HepG2 (cell line): Measurements from ENCODE around the gene TBC1D1. TPM values are rescaled to one million over a fixed set of nuclear protein-coding genes. Genes with fewer than 3 reads are reported as not detected.

Experiments used
- ATAC-seq: fragments of 200-7000 bp; cut with Tn5 transposase; 3 replicates; pipeline ENCODE4 v1.9.1; 2020; ENCODE audit warnings: mild to moderate bottlenecking, moderate library complexity
- BruUV-seq: library from RNA; stranded (reverse); fragments of 400-500 nt; replicated peaks from 2 replicates; lab custom pipeline; 2021; lab: Mats Ljungman, UMichigan
- CTCF ChIA-PET: fragments of 300-600 bp; formaldehyde crosslinking; extraction: SDS; loops from one replicate; lab custom pipeline; 2021; ENCODE audit warnings: low total read pairs, inconsistent platforms, low intra/inter-chr PET ratio; lab: Yijun Ruan, JAX
- POLR2A ChIA-PET: fragments of 350-600 bp; sonication (Branson Sonifier 250); formaldehyde crosslinking; loops from one replicate; lab custom pipeline; 2020; ENCODE audit warnings: antibody characterized with exemption, inconsistent platforms; lab: Yijun Ruan, JAX
- DNase-seq: peaks from one replicate; pipeline ENCODE4 v3.0.0-alpha.2; 2015; ENCODE audit warnings: low spot score
- FAIRE-seq: peaks from 3 replicates; lab custom pipeline; 2011; peaks lifted over from hg19 to GRCh38; lab: Jason Lieb, UNC
- H2AFZ ChIP-seq: one replicate; pipeline ENCODE4 v1.6.1; 2011; ENCODE audit warnings: low read length, inconsistent platforms
- H3K27ac ChIP-seq: fragments of 300-600 bp; 3 replicates; pipeline ENCODE4 v1.8.0; 2011; ENCODE audit warnings: mixed run types, mild to moderate bottlenecking, mixed read lengths, low read length, inconsistent platforms; ENCODE audit not compliant: insufficient read depth; ENCODE audit errors: extremely low read length
- H3K27me3 ChIP-seq, 2 experiments: fragments of 200-600 bp in 1 of 2; 2 replicates in 1 of 2; 3 replicates in 1 of 2; pipeline versions ENCODE4 v1.6.0 to v1.8.0; 2011; ENCODE audit warnings: low read length in 2 of 2, mild to moderate bottlenecking in 2 of 2, moderate library complexity in 2 of 2, inconsistent platforms in 1 of 2; ENCODE audit not compliant: insufficient read depth in 2 of 2, control insufficient read depth in 1 of 2
- H3K36me3 ChIP-seq, 2 experiments: fragments of 200-600 bp in 1 of 2; replicated peaks in 1 of 2; 2 replicates in 1 of 2; 3 replicates in 1 of 2; pipeline versions ENCODE4 v1.5.1 to v1.8.0; 2011; ENCODE audit warnings: low read length in 2 of 2, inconsistent platforms in 1 of 2; ENCODE audit not compliant: insufficient read depth in 2 of 2, control insufficient read depth in 1 of 2
- H3K4me1 ChIP-seq: 2 replicates; pipeline ENCODE4 v1.5.1; 2012; ENCODE audit warnings: low read length, inconsistent platforms; ENCODE audit not compliant: insufficient read depth
- H3K4me2 ChIP-seq: 2 replicates; pipeline ENCODE4 v1.6.0; 2011; ENCODE audit warnings: low read depth, low read length, inconsistent platforms
- H3K4me3 ChIP-seq, 3 experiments: fragments of 200-600 bp in 1 of 3; sonication (generic), shearing (Covaris generic) in 1 of 3; replicated peaks in 1 of 3; 2 replicates each; pipeline ENCODE4 v1.5.1; 2011 to 2016; ENCODE audit warnings: low read length in 3 of 3, inconsistent platforms in 2 of 3, low read depth in 2 of 3, mild to moderate bottlenecking in 2 of 3, control low read depth in 1 of 3, mixed read lengths in 1 of 3; ENCODE audit not compliant: insufficient read depth in 1 of 3
- H3K79me2 ChIP-seq: one replicate; pipeline ENCODE4 v1.6.1; 2011; ENCODE audit warnings: low read length, inconsistent platforms; ENCODE audit not compliant: insufficient read depth
- H3K9ac ChIP-seq: 2 replicates; pipeline ENCODE4 v1.6.0; 2011; ENCODE audit warnings: mild to moderate bottlenecking, low read depth, low read length, inconsistent platforms; ENCODE audit not compliant: insufficient read depth
- H3K9me3 ChIP-seq: 2 replicates; pipeline ENCODE4 v1.5.1; 2012; ENCODE audit warnings: mild to moderate bottlenecking, low read length
- H4K20me1 ChIP-seq: 2 replicates; pipeline ENCODE4 v1.6.0; 2011; ENCODE audit warnings: inconsistent platforms, mild to moderate bottlenecking, low read length, moderate library complexity; ENCODE audit not compliant: insufficient read depth
- AGO1 ChIP-seq: fragments of 200-400 bp; formaldehyde crosslinking; IDR thresholded peaks from 2 replicates; pipeline ENCODE4 v1.6.1; 2017; ENCODE audit warnings: mild to moderate bottlenecking, low read depth, low read length, moderate library complexity; ENCODE audit not compliant: poor library complexity, severe bottlenecking
- CBX5 ChIP-seq: sonication (generic); formaldehyde crosslinking; IDR thresholded peaks from 2 replicates; pipeline ENCODE4 v1.4.0; 2020; ENCODE audit warnings: missing genetic modification reagents, borderline replicate concordance
- CEBPB ChIP-seq: IDR thresholded peaks from 2 replicates; pipeline ENCODE4 v1.6.1; 2011; ENCODE audit warnings: low read depth, low read length, improper control_type of control experiment, borderline replicate concordance
- GRHL1 ChIP-seq: sonication (generic); formaldehyde crosslinking; conservative IDR thresholded peaks from 2 replicates; pipeline ENCODE4 v1.8.0; 2022; ENCODE audit warnings: missing genetic modification reagents
- GZF1 ChIP-seq: sonication (generic); formaldehyde crosslinking; IDR thresholded peaks from 2 replicates; pipeline ENCODE4 v1.5.1; 2020; ENCODE audit warnings: mild to moderate bottlenecking, missing genetic modification reagents
- SPEN ChIP-seq: sonication (generic); formaldehyde crosslinking; IDR thresholded peaks from 2 replicates; pipeline ENCODE4 v1.5.1; 2020; ENCODE audit warnings: low read depth, mild to moderate bottlenecking, missing genetic modification reagents
- ZBTB37 ChIP-seq: sonication (generic); formaldehyde crosslinking; IDR thresholded peaks from 2 replicates; pipeline ENCODE4 v1.4.0; 2020; ENCODE audit warnings: mild to moderate bottlenecking, missing genetic modification reagents
- ZFY ChIP-seq: sonication (generic); formaldehyde crosslinking; IDR thresholded peaks from 2 replicates; pipeline ENCODE4 v1.4.0; 2020; ENCODE audit warnings: missing genetic modification reagents
- ZKSCAN8 ChIP-seq: IDR thresholded peaks from 2 replicates; pipeline ENCODE4 v1.6.1; 2016; ENCODE audit warnings: borderline replicate concordance, missing genetic modification reagents, missing compliant biosample characterization
- ZNF329 ChIP-seq: sonication (generic); formaldehyde crosslinking; IDR thresholded peaks from 2 replicates; pipeline ENCODE4 v1.9.0; 2021; ENCODE audit warnings: low read depth, mild to moderate bottlenecking, missing genetic modification reagents
- ZNF337 ChIP-seq: sonication (generic); formaldehyde crosslinking; IDR thresholded peaks from 2 replicates; pipeline ENCODE4 v1.5.1; 2020; ENCODE audit warnings: missing genetic modification reagents, low read depth, mild to moderate bottlenecking, borderline replicate concordance
- ZNF451 ChIP-seq: sonication (generic); formaldehyde crosslinking; IDR thresholded peaks from 2 replicates; pipeline ENCODE4 v1.5.0; 2020; ENCODE audit warnings: mild to moderate bottlenecking, missing genetic modification reagents
- WGBS: methylation state at CpG from one replicate; pipeline ENCODE4 v1.1.6; 2017; ENCODE audit warnings: low lambda C conversion rate; 5-methylcytosine and 5-hydroxymethylcytosine counted together
- in situ Hi-C: cut with HindIII; loops from 2 replicates; pipeline ENCODE4 v1.10.0; 2017; ENCODE audit warnings: low pct_unique_long_range_greater_than_20kb; ENCODE audit not compliant: extremely low pct_ligation_motif_present
- intact Hi-C: fragments of 100-400 bp; cut with micrococcal nuclease; formaldehyde crosslinking; loops from one replicate; pipeline ENCODE4 v1.10.0; 2022; ENCODE audit not compliant: unreplicated experiment
- polyA plus RNA-seq, 8 experiments: library from polyadenylated mRNA; depleted of rRNA in 3 of 8; stranded (reverse) in 7 of 8; unstranded in 1 of 8; fragments of >200 nt; fragmentation: Illumina TruSeq in 4 of 8; extraction: Trizol in 4 of 8; gene quantifications; 2 replicates each; pipeline versions ENCODE4 v1.2.1 to v1.2.3, GENCODE V29; 2011 to 2016; ENCODE audit warnings: low read depth in 4 of 8, missing spikeins in 1 of 8, mixed read lengths in 1 of 8; ENCODE audit not compliant: insufficient read depth in 1 of 8
- total RNA-seq, 5 experiments: library from RNA; depleted of rRNA; stranded (reverse); fragments of >200 nt; fragmentation: Illumina TruSeq; extraction: Trizol; gene quantifications; 2 replicates each; pipeline ENCODE4 v1.2.3, GENCODE V29; 2016; ENCODE audit warnings: low read depth in 1 of 5

Gene TBC1D1
- total and polyA plus RNA-seq, 2 of the 13 experiments (the other 11 are each of a cell fraction or from before 2014, with no cell fraction given), result 37.3 to 62.8 TPM

GRCh38 chr4:38017609-38018008 is 126.7 kb downstream of the TBC1D1 start:
- Histone ChIP-seq H3K4me2 (no peak overlapping the region), H2AFZ (no peak overlapping the region), H3K27ac (no peak overlapping the region), H3K36me3 (peaks cover 3 to 38% of the 10 kb centered on the region in 2 experiments; a peak in 3 of 5 replicates), H4K20me1 (no peaks in the 10 kb centered on the region), H3K9me3 (no peaks in the 10 kb centered on the region), H3K4me3 (no peak overlapping the region), H3K4me1 (no peaks in the 10 kb centered on the region), H3K79me2 (no peaks in the 10 kb centered on the region), H3K9ac (no peak overlapping the region), H3K27me3 (no peaks in the 10 kb centered on the region)
- in situ Hi-C loops (no loop called here), intact Hi-C loops (no loop called here)
- FAIRE-seq (no peak), ATAC-seq (no peak), DNase-seq (no peak)
- ChIA-PET POLR2A (no interaction called here), CTCF (no interaction called here)
- WGBS, result 100% methylated on average over 5 of the region's 5 CpGs
- TSS peak; percentile 18 for BruUV-seq
- no peak for TF ChIP-seq ZKSCAN8
- TF ChIP-seq CEBPB, result peak; percentile 51; the same call in 1 of the 2 replicates

- Histone ChIP-seq H4K20me1 (no peaks in the 10 kb centered on the region), H3K9ac (no peak overlapping the region), H3K4me1 (no peaks in the 10 kb centered on the region), H3K36me3 (peaks cover 3 to 34% of the 10 kb centered on the region in 2 experiments; a peak in 3 of 5 replicates), H2AFZ (no peak overlapping the region), H3K4me3 (no peak overlapping the region), H3K9me3 (no peaks in the 10 kb centered on the region), H3K79me2 (no peaks in the 10 kb centered on the region), H3K4me2 (no peak overlapping the region), H3K27ac (no peak overlapping the region), H3K27me3 (no peaks in the 10 kb centered on the region)
- in situ Hi-C loops (no loop called here), intact Hi-C loops (no loop called here)
- no TSS peak for BruUV-seq
- CTCF ChIA-PET, result no interaction called here
- POLR2A ChIA-PET, result no interaction called here
- WGBS, result 93% methylated on average over 7 of the region's 7 CpGs
- no peak for ATAC-seq
- FAIRE-seq, result no peak
- no peak for DNase-seq
- TF ChIP-seq ZNF329 (CRISPR knock-in tag) (no peak), CBX5 (CRISPR knock-in tag) (no peak), GRHL1 (CRISPR knock-in tag) (no peak), ZBTB37 (CRISPR knock-in tag) (no peak), AGO1 (no peak), ZNF451 (CRISPR knock-in tag) (no peak), SPEN (CRISPR knock-in tag) (no peak), GZF1 (CRISPR knock-in tag) (no peak), ZNF337 (CRISPR knock-in tag) (no peak), ZFY (CRISPR knock-in tag) (no peak)
Observed at GRCh38 chr4:38020386-38020785, 129.5 kb downstream of the TBC1D1 start.
